HEK293 (cell line): ENCODE data around the gene CENPVL1.

Source experiments
- CTCF ChIA-PET: fragments of 350-600 bp; formaldehyde crosslinking; extraction: SDS; loops from one replicate; lab custom pipeline; 2021; ENCODE audit warnings: antibody characterized with exemption; lab: Yijun Ruan, JAX
- POLR2A ChIA-PET: fragments of 300-600 bp; formaldehyde crosslinking; extraction: SDS; loops from one replicate; lab custom pipeline; 2020; ENCODE audit warnings: antibody characterized with exemption, inconsistent platforms; lab: Yijun Ruan, JAX
- H3K27ac ChIP-seq: fragments of 200-500 bp; sonication (Bioruptor generic); 2 replicates; pipeline ENCODE4 v1.5.1; 2014; ENCODE audit warnings: low read depth, low read length, control low read depth, inconsistent platforms; ENCODE audit errors: extremely low read depth
- H3K36me3 ChIP-seq, 2 experiments: fragments of 200-500 bp in 1 of 2; sonication (Bioruptor generic) in 1 of 2; 1 replicate in 1 of 2; 2 replicates in 1 of 2; pipeline ENCODE4 v1.5.1; 2014 to 2017; ENCODE audit warnings: inconsistent platforms in 2 of 2, low read length in 2 of 2; ENCODE audit not compliant: control insufficient read depth in 2 of 2, insufficient read depth in 1 of 2
- H3K4me1 ChIP-seq: fragments of 200-500 bp; sonication (Bioruptor generic); 2 replicates; pipeline ENCODE4 v1.5.1; 2014; ENCODE audit warnings: mild to moderate bottlenecking, low read length, inconsistent platforms; ENCODE audit not compliant: control insufficient read depth, insufficient read depth
- H3K4me3 ChIP-seq: 2 replicates; pipeline ENCODE4 v1.5.1; 2011; ENCODE audit warnings: low read depth, mild to moderate bottlenecking, control low read depth, low read length, moderate library complexity
- H3K9me3 ChIP-seq: fragments of 200-500 bp; sonication (Bioruptor generic); 2 replicates; pipeline ENCODE4 v1.5.1; 2014; ENCODE audit warnings: low read depth, low read length, inconsistent platforms; ENCODE audit not compliant: control insufficient read depth, insufficient read depth
- BCL6B ChIP-seq: fragments of 450-650 bp; formaldehyde crosslinking; IDR thresholded peaks from 2 replicates; pipeline ENCODE4 v1.5.1; 2017; ENCODE audit warnings: missing biosample characterization, missing genetic modification characterization
- GLI4 ChIP-seq: fragments of 450-650 bp; formaldehyde crosslinking; IDR thresholded peaks from 2 replicates; pipeline ENCODE4 v1.5.1; 2016; ENCODE audit warnings: missing biosample characterization, missing genetic modification characterization
- MEIS1 ChIP-seq: sonication (generic); formaldehyde crosslinking; IDR thresholded peaks from 2 replicates; pipeline ENCODE4 v1.8.1; 2022; ENCODE audit warnings: missing genetic modification reagents, mild to moderate bottlenecking, borderline replicate concordance
- MYNN ChIP-seq: fragments of 450-650 bp; formaldehyde crosslinking; IDR thresholded peaks from 2 replicates; pipeline ENCODE4 v1.5.1; 2016; ENCODE audit warnings: missing biosample characterization, missing genetic modification characterization, borderline replicate concordance
- SCRT1 ChIP-seq: fragments of 450-650 bp; formaldehyde crosslinking; IDR thresholded peaks from 2 replicates; pipeline ENCODE4 v1.5.1; 2016; ENCODE audit warnings: missing biosample characterization, missing genetic modification characterization, borderline replicate concordance
- TCF7L2 ChIP-seq: IDR thresholded peaks from 2 replicates; pipeline ENCODE4 v1.6.1; 2011; ENCODE audit warnings: low read depth, mild to moderate bottlenecking, inconsistent platforms, low read length, moderate library complexity, borderline replicate concordance
- TSHZ1 ChIP-seq: fragments of 450-650 bp; formaldehyde crosslinking; IDR thresholded peaks from 2 replicates; pipeline ENCODE4 v1.5.1; 2016; ENCODE audit warnings: missing biosample characterization, missing genetic modification characterization, borderline replicate concordance
- YY2 ChIP-seq: fragments of 450-650 bp; formaldehyde crosslinking; IDR thresholded peaks from 2 replicates; pipeline ENCODE4 v1.5.1; 2016; ENCODE audit warnings: missing biosample characterization, missing genetic modification characterization
- ZBTB17 ChIP-seq: fragments of 450-650 bp; formaldehyde crosslinking; IDR thresholded peaks from 2 replicates; pipeline ENCODE4 v1.5.1; 2016; ENCODE audit warnings: missing biosample characterization, missing genetic modification characterization
- ZBTB21 ChIP-seq: fragments of 450-650 bp; formaldehyde crosslinking; IDR thresholded peaks from 2 replicates; pipeline ENCODE4 v1.5.1; 2017; ENCODE audit warnings: missing biosample characterization, missing genetic modification characterization
- ZEB2 ChIP-seq: fragments of 450-650 bp; formaldehyde crosslinking; IDR thresholded peaks from 2 replicates; pipeline ENCODE4 v1.5.1; 2016; ENCODE audit warnings: missing biosample characterization, missing genetic modification characterization
- ZFHX2 ChIP-seq: fragments of 450-650 bp; formaldehyde crosslinking; conservative IDR thresholded peaks from 2 replicates; pipeline ENCODE4 v1.5.1; 2016; ENCODE audit warnings: missing biosample characterization, missing genetic modification characterization
- ZFP3 ChIP-seq: fragments of 450-650 bp; formaldehyde crosslinking; IDR thresholded peaks from 2 replicates; pipeline ENCODE4 v1.5.1; 2016; ENCODE audit warnings: low read depth, missing biosample characterization, missing genetic modification characterization
- ZNF10 ChIP-seq: fragments of 450-650 bp; formaldehyde crosslinking; IDR thresholded peaks from 2 replicates; pipeline ENCODE4 v1.5.1; 2017; ENCODE audit warnings: missing biosample characterization, missing genetic modification characterization
- ZNF146 ChIP-seq: fragments of 450-650 bp; formaldehyde crosslinking; IDR thresholded peaks from 2 replicates; pipeline ENCODE4 v1.5.1; 2016; ENCODE audit warnings: missing biosample characterization, missing genetic modification characterization
- ZNF157 ChIP-seq: fragments of 450-650 bp; formaldehyde crosslinking; IDR thresholded peaks from 2 replicates; pipeline ENCODE4 v1.5.1; 2016; ENCODE audit warnings: missing biosample characterization, missing genetic modification characterization
- ZNF223 ChIP-seq: fragments of 450-650 bp; formaldehyde crosslinking; IDR thresholded peaks from 2 replicates; pipeline ENCODE4 v1.5.1; 2016; ENCODE audit warnings: missing biosample characterization, missing genetic modification characterization
- ZNF292 ChIP-seq: fragments of 450-650 bp; formaldehyde crosslinking; IDR thresholded peaks from 2 replicates; pipeline ENCODE4 v1.5.1; 2016; ENCODE audit warnings: low read depth, missing biosample characterization, missing genetic modification characterization, borderline replicate concordance
- ZNF302 ChIP-seq: fragments of 450-650 bp; formaldehyde crosslinking; IDR thresholded peaks from 2 replicates; pipeline ENCODE4 v1.5.1; 2016; ENCODE audit warnings: missing biosample characterization, missing genetic modification characterization, low read depth
- ZNF335 ChIP-seq: fragments of 450-650 bp; formaldehyde crosslinking; conservative IDR thresholded peaks from 2 replicates; pipeline ENCODE4 v1.5.1; 2016; ENCODE audit warnings: missing biosample characterization, missing genetic modification characterization
- ZNF394 ChIP-seq: fragments of 450-650 bp; formaldehyde crosslinking; IDR thresholded peaks from 2 replicates; pipeline ENCODE4 v1.5.1; 2016; ENCODE audit warnings: missing biosample characterization, missing genetic modification characterization, mild to moderate bottlenecking, moderate library complexity, borderline replicate concordance
- ZNF404 ChIP-seq: fragments of 450-650 bp; formaldehyde crosslinking; IDR thresholded peaks from 2 replicates; pipeline ENCODE4 v1.5.1; 2017; ENCODE audit warnings: missing biosample characterization, missing genetic modification characterization
- ZNF501 ChIP-seq: fragments of 450-650 bp; formaldehyde crosslinking; IDR thresholded peaks from 2 replicates; pipeline ENCODE4 v1.5.1; 2016; ENCODE audit warnings: missing biosample characterization, missing genetic modification characterization
- ZNF561 ChIP-seq: fragments of 450-650 bp; IDR thresholded peaks from 2 replicates; pipeline ENCODE4 v1.5.1; 2018; ENCODE audit warnings: missing biosample characterization, missing genetic modification characterization, borderline replicate concordance
- ZNF571 ChIP-seq: fragments of 450-650 bp; formaldehyde crosslinking; IDR thresholded peaks from 2 replicates; pipeline ENCODE4 v1.5.0; 2017; ENCODE audit warnings: missing biosample characterization, missing genetic modification characterization
- ZNF585B ChIP-seq: fragments of 450-650 bp; formaldehyde crosslinking; IDR thresholded peaks from 2 replicates; pipeline ENCODE4 v1.5.1; 2016; ENCODE audit warnings: missing biosample characterization, missing genetic modification characterization
- ZNF629 ChIP-seq: fragments of 450-650 bp; formaldehyde crosslinking; IDR thresholded peaks from 2 replicates; pipeline ENCODE4 v1.5.1; 2017; ENCODE audit warnings: missing biosample characterization, missing genetic modification characterization
- ZNF639 ChIP-seq: fragments of 450-650 bp; formaldehyde crosslinking; IDR thresholded peaks from 2 replicates; pipeline ENCODE4 v1.5.1; 2016; ENCODE audit warnings: missing biosample characterization, missing genetic modification characterization
- ZNF791 ChIP-seq: fragments of 450-650 bp; formaldehyde crosslinking; IDR thresholded peaks from 2 replicates; pipeline ENCODE4 v1.5.1; 2016; ENCODE audit warnings: missing biosample characterization, missing genetic modification characterization
- ZNF830 ChIP-seq: fragments of 450-650 bp; IDR thresholded peaks from 2 replicates; pipeline ENCODE4 v1.5.0; 2018; ENCODE audit warnings: missing biosample characterization, missing genetic modification characterization, low read depth, mild to moderate bottlenecking, moderate library complexity
- ZSCAN5A ChIP-seq: fragments of 450-650 bp; formaldehyde crosslinking; IDR thresholded peaks from 2 replicates; pipeline ENCODE4 v1.5.1; 2016; ENCODE audit warnings: missing biosample characterization, missing genetic modification characterization

The CENPVL1 gene

GRCh38 chrX:51747671-51748070 is 37.4 kb downstream of the CENPVL1 start:
- ChIA-PET CTCF (no interaction called here), POLR2A (no interaction called here)
- Histone ChIP-seq H3K4me3 (no peak overlapping the region), H3K4me1 (no peaks in the 10 kb centered on the region), H3K36me3 (peaks cover 0 to 14% of the 10 kb centered on the region in 2 experiments; a peak in 1 of 3 replicates), H3K9me3 (no peaks in the 10 kb centered on the region), H3K27ac (no peak overlapping the region)
- TF ChIP-seq ZNF223 = no peak
- TF ChIP-seq TSHZ1 (tag by site-specific recombination) = no peak
- no peak for TF ChIP-seq YY2 (tag by site-specific recombination)
- TF ChIP-seq MEIS1 = no peak
- no peak for TF ChIP-seq SCRT1 (tag by site-specific recombination)
- no peak for TF ChIP-seq ZBTB21 (tag by site-specific recombination)
- no peak for TF ChIP-seq ZNF394 (tag by site-specific recombination)
- no peak for TF ChIP-seq ZNF146 (tag by site-specific recombination)
- no peak for TF ChIP-seq ZNF292 (tag by site-specific recombination)
- no peak for TF ChIP-seq ZNF157 (tag by site-specific recombination)
- no peak for TF ChIP-seq ZFHX2 (tag by site-specific recombination)
- TF ChIP-seq MYNN = no peak
- no peak for TF ChIP-seq ZNF404
- no peak for TF ChIP-seq ZNF639 (tag by site-specific recombination)
- TF ChIP-seq ZNF629 = no peak
- no peak for TF ChIP-seq ZFP3 (tag by site-specific recombination)
- TF ChIP-seq ZBTB17 (tag by site-specific recombination) = no peak
- TF ChIP-seq ZNF791 (tag by site-specific recombination) = no peak

GRCh38 chrX:51759055-51759839 is 48.9 kb downstream of the CENPVL1 start:
- Histone ChIP-seq H3K36me3 (no peaks in the 10 kb centered on the region), H3K4me3 (no peak overlapping the region), H3K4me1 (no peaks in the 10 kb centered on the region), H3K27ac (no peak overlapping the region), H3K9me3 (no peaks in the 10 kb centered on the region)
- CTCF ChIA-PET = interaction anchor here (0.6 kb wide), 1 partner anchor 615 kb away, joined by 3 read pairs; no protein-coding TSS in a partner anchor
- POLR2A ChIA-PET = no interaction called here
- TF ChIP-seq ZNF561 (tag by site-specific recombination) = no peak
- no peak for TF ChIP-seq ZNF585B
- TF ChIP-seq GLI4 (tag by site-specific recombination) = no peak
- no peak for TF ChIP-seq TCF7L2
- TF ChIP-seq ZEB2 (tag by site-specific recombination) = no peak
- no peak for TF ChIP-seq ZNF830 (tag by site-specific recombination)
- no peak for TF ChIP-seq ZSCAN5A (tag by site-specific recombination)
- TF ChIP-seq ZNF335 (tag by site-specific recombination) = no peak
- no peak for TF ChIP-seq ZNF571 (tag by site-specific recombination)
- no peak for TF ChIP-seq BCL6B (tag by site-specific recombination)
- no peak for TF ChIP-seq ZNF302 (tag by site-specific recombination)
- no peak for TF ChIP-seq ZNF501 (tag by site-specific recombination)
- TF ChIP-seq ZNF10 (tag by site-specific recombination) = no peak
